HFFc6 (cell line): Measurements from ENCODE around the gene ARVCF. TPM values are rescaled to one million over a fixed set of nuclear protein-coding genes. Genes with fewer than 3 reads are reported as not detected.
"Not testable (repeated sequence)": the region's sequence is repeated elsewhere in the genome, so short reads cannot be mapped to it uniquely, and the experiment has no call there.

Experiments
- DNase-seq: peaks from one replicate; pipeline ENCODE4 v3.0.0-alpha.2; 2018
- H3K27ac Mint-ChIP-seq: 2 replicates; pipeline ENCODE4 v1.8.0; 2020; ENCODE audit warnings: mild to moderate bottlenecking, mixed read lengths
- H3K27me3 Mint-ChIP-seq: 2 replicates; pipeline ENCODE4 v1.8.0; 2021; ENCODE audit warnings: mild to moderate bottlenecking, moderate library complexity, mixed read lengths; ENCODE audit not compliant: insufficient read depth
- H3K36me3 Mint-ChIP-seq: 2 replicates; pipeline ENCODE4 v1.8.0; 2021; ENCODE audit warnings: low read depth, mixed read lengths
- H3K4me1 Mint-ChIP-seq: 2 replicates; pipeline ENCODE4 v1.8.0; 2020; ENCODE audit warnings: low read depth, mixed read lengths
- H3K4me3 Mint-ChIP-seq: 2 replicates; pipeline ENCODE4 v1.8.0; 2020; ENCODE audit warnings: mild to moderate bottlenecking, moderate library complexity, mixed read lengths
- H3K9me3 Mint-ChIP-seq: 2 replicates; pipeline ENCODE4 v1.8.0; 2020; ENCODE audit warnings: mild to moderate bottlenecking, mixed read lengths
- CTCF ChIP-seq: fragments of 200-600 bp; sonication (generic); IDR thresholded peaks from 2 replicates; pipeline ENCODE4 v1.5.0; 2021; ENCODE audit warnings: antibody characterized with exemption, mild to moderate bottlenecking
- microRNA-seq: library from miRNA; unstranded; fragments of <30 nt; microRNA quantifications from one replicate; pipeline ENCODE4, GENCODE V29; 2019
- total RNA-seq, 6 experiments: library from RNA; stranded (reverse); fragmentation: NEBNext Ultra II Directional; extraction: Animal tissue kit (Norgen Biotek cat#: 25700); gene quantifications; 2 replicates in 1 of 6; 3 replicates in 5 of 6; pipeline ENCODE4 v1.2.3, GENCODE V29; 2021

The ARVCF gene
- total RNA-seq, 6 experiments from 2014 or later = 1.5 to 3.3 (median 2.0) TPM

- Mint-ChIP-seq H3K9me3 (no peaks in the 10 kb centered on the region), H3K36me3 (peaks cover 5% of the 10 kb centered on the region; the same call in 1 of the 2 replicates), H3K4me1 (no peaks in the 10 kb centered on the region), H3K27ac (no peak overlapping the region), H3K4me3 (no peak overlapping the region), H3K27me3 (no peaks in the 10 kb centered on the region; the same call in 1 of the 2 replicates)
- TF ChIP-seq CTCF = no peak
- no peak for DNase-seq
Observed at GRCh38 chr22:19928207-19928606, 88.4 kb downstream of the ARVCF start.

GRCh38 chr22:19927696-19928095 lies 88.9 kb downstream of the ARVCF start:
- no peaks in the 10 kb centered on the region for H3K9me3 Mint-ChIP-seq
- H3K36me3 Mint-ChIP-seq = peaks cover 5% of the 10 kb centered on the region; the same call in 1 of the 2 replicates
- H3K4me1 Mint-ChIP-seq = no peaks in the 10 kb centered on the region
- TF ChIP-seq CTCF = no peak
- no peak overlapping the region for H3K4me3 Mint-ChIP-seq
- H3K27ac Mint-ChIP-seq = no peak overlapping the region
- no peak for DNase-seq
- H3K27me3 Mint-ChIP-seq = no peaks in the 10 kb centered on the region; the same call in 1 of the 2 replicates

GRCh38 chr22:19926028-19926427 lies 90.6 kb downstream of the ARVCF start:
- not testable (repeated sequence) for H3K4me3 Mint-ChIP-seq, H3K4me1 Mint-ChIP-seq, H3K9me3 Mint-ChIP-seq, H3K27me3 Mint-ChIP-seq, H3K27ac Mint-ChIP-seq, H3K36me3 Mint-ChIP-seq, DNase-seq

GRCh38 chr22:19923914-19924513 lies 92.6 kb downstream of the ARVCF start:
- Mint-ChIP-seq H3K27me3 (no peaks in the 10 kb centered on the region; the same call in 1 of the 2 replicates), H3K9me3 (no peaks in the 10 kb centered on the region), H3K4me1 (no peaks in the 10 kb centered on the region), H3K36me3 (no peaks in the 10 kb centered on the region), H3K4me3 (no peak overlapping the region), H3K27ac (no peak overlapping the region)
- TF ChIP-seq CTCF = no peak
- no peak for DNase-seq

GRCh38 chr22:19921544-19922081 lies 95.0 kb downstream of the ARVCF start:
- Mint-ChIP-seq H3K4me3 (no peak overlapping the region), H3K9me3 (no peaks in the 10 kb centered on the region), H3K36me3 (no peaks in the 10 kb centered on the region), H3K4me1 (no peaks in the 10 kb centered on the region), H3K27ac (no peak overlapping the region), H3K27me3 (no peaks in the 10 kb centered on the region; the same call in 1 of the 2 replicates)
- TF ChIP-seq CTCF = no peak
- DNase-seq = no peak

Small RNA genes lying within 50 kb of the gene (microRNA-seq; reads per million reads assigned to microRNA genes)
- gene MIR185 = 869 reads per million, percentile 74 among the genes with 10 or more reads in this experiment
- not detected for gene MIR4761

Other genes with a start within 250 kb of the ARVCF start
- 1 to 10 TPM; 6.6 to 9.6 (median 7.6) TPM for gene GNB1L, start 161.9 kb downstream of the ARVCF start, total RNA-seq
- 10 to 100 TPM; 17.4 to 22.7 (median 19.2) TPM for gene RTL10, start 161.9 kb downstream of the ARVCF start, total RNA-seq
- gene COMT, start 75.1 kb downstream of the ARVCF start, total RNA-seq = 100 to 1,000 TPM; 215 to 306 (median 234) TPM
- gene TXNRD2, start 75.0 kb downstream of the ARVCF start, total RNA-seq = 10 to 100 TPM; 24.8 to 30.6 (median 28.3) TPM
- gene TANGO2, start 4.3 kb upstream of the ARVCF start, total RNA-seq = 10 to 100 TPM; 28.5 to 38.0 (median 34.9) TPM
- gene DGCR8, start 63.4 kb upstream of the ARVCF start, total RNA-seq = 10 to 100 TPM; 19.8 to 24.5 (median 22.0) TPM
- gene RANBP1, start 99.3 kb upstream of the ARVCF start, total RNA-seq = 100 to 1,000 TPM; 177 to 231 (median 226) TPM
- gene TRMT2A, start 100.4 kb upstream of the ARVCF start, total RNA-seq = 10 to 100 TPM; 31.1 to 44.9 (median 38.5) TPM
- 100 to 1,000 TPM in 3 of 6 experiments, 10 to 100 TPM in 3; 91.8 to 119 (median 99.1) TPM for gene ZDHHC8, start 115.0 kb upstream of the ARVCF start, total RNA-seq
- gene CCDC188, start 134.2 kb upstream of the ARVCF start, total RNA-seq = 1 to 10 TPM in 4 of 6 experiments, under 1 TPM in 1, not detected in 1; 0.54 to 3.9 (median 2.8) TPM